ENCODE results near the gene MAPKAPK2. TPM values are rescaled to one million over a fixed set of nuclear protein-coding genes. Genes with fewer than 3 reads are reported as not detected.
A peak's percentile ranks its signal among the peaks of the same experiment; 100 is the strongest.

The MAPKAPK2 gene
- total RNA-seq, 1 donor from 2014 or later, result 51.1 TPM

DNA sequence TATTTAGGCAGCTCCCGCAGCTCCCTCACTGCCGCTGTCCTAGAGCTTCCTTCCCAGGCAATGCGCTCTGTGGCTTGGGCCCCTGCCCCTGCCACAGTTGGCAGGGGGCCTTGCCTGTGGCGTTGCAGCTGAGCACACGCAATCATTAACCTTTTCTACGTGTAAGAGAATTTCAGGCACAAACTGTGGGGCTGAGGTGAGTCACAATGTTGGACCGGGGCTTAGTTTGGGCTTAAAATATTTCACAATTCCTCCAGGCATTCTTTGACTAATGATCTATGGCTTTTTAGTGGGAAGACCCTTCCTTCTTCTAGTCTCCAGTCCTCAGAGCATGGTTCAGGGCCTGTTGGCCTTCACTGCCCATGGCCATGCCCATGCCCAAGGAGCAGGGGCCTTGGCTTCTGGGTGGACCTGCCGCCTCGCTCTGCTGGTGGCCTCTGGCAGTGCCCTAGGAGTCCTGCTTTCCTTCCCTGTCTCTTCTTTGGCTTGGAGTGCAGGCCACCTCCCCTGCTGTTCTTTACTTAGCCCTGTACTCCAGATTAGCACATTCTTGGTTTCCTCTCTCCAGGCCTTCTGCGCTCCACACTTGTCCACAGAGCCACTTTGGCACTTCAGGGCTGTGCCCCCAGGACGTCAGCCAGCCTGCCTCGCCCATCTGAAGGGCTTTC is 39.2 kb downstream of the MAPKAPK2 start:
- Histone ChIP-seq H3K4me3 (no peak overlapping the region), H3K27ac (peak overlapping the region; percentile 47), H3K36me3 (no peaks in the 10 kb centered on the region), H3K9me3 (no peaks in the 10 kb centered on the region), H3K27me3 (no peaks in the 10 kb centered on the region), H3K4me1 (peaks cover 84% of the 10 kb centered on the region)
- DNase-seq (ENCODE audit: extremely low spot score in 2 of 2), result no peak
- TF ChIP-seq POLR2AphosphoS5 (IDR thresholded peaks at IDR 0.05; ENCODE audit: insufficient read depth in 1 of 2, low read depth in 1 of 2) (peak in 1 of 2 donors; percentile 71), POLR2A (IDR thresholded peaks at IDR 0.05) (no peak)
- TF ChIP-seq, protein P1, sequence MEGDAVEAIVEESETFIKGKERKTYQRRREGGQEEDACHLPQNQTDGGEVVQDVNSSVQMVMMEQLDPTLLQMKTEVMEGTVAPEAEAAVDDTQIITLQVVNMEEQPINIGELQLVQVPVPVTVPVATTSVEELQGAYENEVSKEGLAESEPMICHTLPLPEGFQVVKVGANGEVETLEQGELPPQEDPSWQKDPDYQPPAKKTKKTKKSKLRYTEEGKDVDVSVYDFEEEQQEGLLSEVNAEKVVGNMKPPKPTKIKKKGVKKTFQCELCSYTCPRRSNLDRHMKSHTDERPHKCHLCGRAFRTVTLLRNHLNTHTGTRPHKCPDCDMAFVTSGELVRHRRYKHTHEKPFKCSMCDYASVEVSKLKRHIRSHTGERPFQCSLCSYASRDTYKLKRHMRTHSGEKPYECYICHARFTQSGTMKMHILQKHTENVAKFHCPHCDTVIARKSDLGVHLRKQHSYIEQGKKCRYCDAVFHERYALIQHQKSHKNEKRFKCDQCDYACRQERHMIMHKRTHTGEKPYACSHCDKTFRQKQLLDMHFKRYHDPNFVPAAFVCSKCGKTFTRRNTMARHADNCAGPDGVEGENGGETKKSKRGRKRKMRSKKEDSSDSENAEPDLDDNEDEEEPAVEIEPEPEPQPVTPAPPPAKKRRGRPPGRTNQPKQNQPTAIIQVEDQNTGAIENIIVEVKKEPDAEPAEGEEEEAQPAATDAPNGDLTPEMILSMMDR (IDR thresholded peaks at IDR 0.05), result peak in 1 of 3 experiments; percentile 9
- intact Hi-C loops (cut with DNase I), result loop anchor here (5.0 kb wide), 1 partner anchor 37 kb away; no protein-coding TSS in a partner anchor

- Histone ChIP-seq H3K27me3 (no peaks in the 10 kb centered on the region), H3K4me3 (no peak overlapping the region), H3K36me3 (peaks cover 0 to 14% of the 10 kb centered on the region in 2 donors), H3K27ac (no peak overlapping the region), H3K4me1 (peaks cover 76% of the 10 kb centered on the region), H3K9me3 (no peaks in the 10 kb centered on the region)
- DNase-seq (ENCODE audit: extremely low spot score in 2 of 2), result no peak
- intact Hi-C loops (cut with DNase I), result no loop called here
- TF ChIP-seq, protein P1 (IDR thresholded peaks at IDR 0.05), result no peak
- TF ChIP-seq POLR2AphosphoS5 (IDR thresholded peaks at IDR 0.05; ENCODE audit: insufficient read depth in 1 of 2, low read depth in 1 of 2) (no peak), POLR2A (IDR thresholded peaks at IDR 0.05) (no peak)
Measured at GRCh38 chr1:206725109-206725963, 40.6 kb downstream of the MAPKAPK2 start.

GRCh38 chr1:206727981-206728696 is 43.4 kb downstream of the MAPKAPK2 start:
- peaks cover 3 to 42% of the 10 kb centered on the region in 2 donors for H3K36me3 ChIP-seq
- peaks cover 51% of the 10 kb centered on the region for H3K4me1 ChIP-seq
- H3K9me3 ChIP-seq, result no peaks in the 10 kb centered on the region
- H3K27ac ChIP-seq, result no peak overlapping the region
- no peak for DNase-seq (ENCODE audit: extremely low spot score in 2 of 2)
- intact Hi-C loops (cut with DNase I), result no loop called here
- H3K27me3 ChIP-seq, result no peaks in the 10 kb centered on the region
- TF ChIP-seq, protein P1 (IDR thresholded peaks at IDR 0.05), result no peak
- no peak for TF ChIP-seq POLR2A (IDR thresholded peaks at IDR 0.05)
- TF ChIP-seq POLR2AphosphoS5 (IDR thresholded peaks at IDR 0.05; ENCODE audit: insufficient read depth in 1 of 2, low read depth in 1 of 2), result no peak
- no peak overlapping the region for H3K4me3 ChIP-seq

DNA sequence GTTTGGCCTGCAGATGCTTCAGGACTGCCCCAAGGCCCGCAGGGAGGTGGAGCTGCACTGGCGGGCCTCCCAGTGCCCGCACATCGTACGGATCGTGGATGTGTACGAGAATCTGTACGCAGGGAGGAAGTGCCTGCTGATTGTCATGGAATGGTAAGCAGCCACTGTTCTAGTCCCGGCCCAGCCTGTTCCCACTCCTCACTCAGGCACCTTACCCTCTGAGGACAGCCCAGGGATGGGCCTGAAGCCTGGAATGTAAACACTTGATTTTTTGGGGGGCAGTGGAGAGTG is 43.9 kb downstream of the MAPKAPK2 start:
- intact Hi-C loops (cut with DNase I), result no loop called here
- Histone ChIP-seq H3K9me3 (no peaks in the 10 kb centered on the region), H3K27me3 (no peaks in the 10 kb centered on the region), H3K36me3 (peaks cover 3 to 47% of the 10 kb centered on the region in 2 donors), H3K4me3 (no peak overlapping the region), H3K27ac (no peak overlapping the region), H3K4me1 (peaks cover 46% of the 10 kb centered on the region)
- DNase-seq (ENCODE audit: extremely low spot score in 2 of 2), result no peak
- TF ChIP-seq, protein P1 (IDR thresholded peaks at IDR 0.05), result no peak
- TF ChIP-seq POLR2AphosphoS5 (IDR thresholded peaks at IDR 0.05; ENCODE audit: insufficient read depth in 1 of 2, low read depth in 1 of 2) (no peak), POLR2A (IDR thresholded peaks at IDR 0.05) (no peak)
